GM21529 (cell line): ENCODE measurements around the gene NAV2.

Experiments
- ATAC-seq: cut with Tn5 transposase; IDR thresholded peaks from one replicate; pipeline ENCODE4 v1.9.1; 2021; ENCODE audit not compliant: unreplicated experiment

NAV2 gene

DNA sequence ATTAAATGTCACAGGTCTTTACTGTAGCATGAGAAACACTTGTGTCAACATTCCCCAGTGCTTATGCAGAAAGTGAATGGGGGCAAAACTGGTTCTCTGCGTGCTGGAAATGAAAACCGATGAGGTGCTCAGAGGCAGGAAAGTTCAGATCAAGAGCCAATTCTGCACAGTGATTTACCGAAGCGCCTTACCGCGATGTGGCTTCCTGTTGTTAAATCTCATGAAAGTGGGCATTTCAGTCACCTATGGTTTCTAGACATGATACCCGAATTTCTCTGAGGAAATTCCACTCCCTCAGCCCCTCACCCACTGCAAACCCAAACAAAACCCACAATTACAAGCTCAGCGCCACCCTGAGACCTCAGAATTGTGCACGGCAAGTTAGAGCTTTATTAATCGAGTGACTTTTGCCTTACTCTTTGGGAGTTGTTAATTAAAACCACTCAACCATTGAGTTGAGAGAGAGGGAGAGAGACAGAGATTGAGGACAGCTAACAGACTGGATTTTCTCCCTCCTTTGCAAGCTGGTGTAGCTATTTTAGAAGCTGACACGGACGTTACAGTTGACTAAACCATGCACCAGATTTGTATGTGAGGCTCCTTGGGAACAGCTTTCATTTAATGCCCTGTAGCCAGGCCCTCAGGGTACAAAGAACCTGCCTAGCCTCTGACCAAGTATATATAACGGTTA lies 251.2 kb downstream of the NAV2 start:
- ATAC-seq: no peak

DNA sequence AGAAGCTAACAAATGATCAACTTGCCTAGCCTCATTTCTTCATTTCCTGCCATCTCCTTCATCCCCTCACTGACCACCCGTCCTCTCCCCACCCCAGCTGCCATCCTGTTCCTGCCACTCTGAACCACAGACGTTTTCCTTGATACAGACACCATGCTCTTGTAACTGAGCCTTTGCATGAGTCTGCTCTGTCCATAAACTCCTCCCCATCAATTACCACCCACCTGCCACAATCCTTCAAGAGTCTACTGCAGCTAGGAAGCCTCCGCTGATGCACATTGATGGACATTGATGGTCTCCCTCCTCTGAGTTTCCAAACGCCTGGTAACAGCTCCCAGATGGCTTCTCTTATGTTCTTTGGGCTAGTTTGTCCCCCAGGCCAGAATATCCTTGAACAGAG lies 253.8 kb downstream of the NAV2 start:
- ATAC-seq: no peak

DNA sequence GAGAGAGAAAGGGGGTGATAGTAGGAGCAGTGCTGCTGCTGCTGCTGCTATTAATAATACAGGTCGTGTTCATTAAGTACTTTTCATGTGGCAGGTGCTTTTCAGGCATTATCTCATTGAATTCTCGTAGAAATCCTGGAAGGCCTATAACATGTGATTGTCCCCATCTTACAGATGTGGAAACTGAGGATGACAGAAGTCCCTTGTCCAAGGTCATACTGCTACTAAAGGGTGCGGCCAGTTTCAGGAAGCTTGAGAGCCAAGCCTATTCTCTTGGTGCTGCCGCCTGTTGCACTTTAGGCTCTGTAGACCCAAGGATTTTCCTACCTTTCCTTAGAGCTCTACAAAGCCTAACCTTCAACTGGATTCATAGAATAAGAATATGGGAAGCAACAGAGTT lies 254.3 kb downstream of the NAV2 start:
- ATAC-seq: no peak

DNA sequence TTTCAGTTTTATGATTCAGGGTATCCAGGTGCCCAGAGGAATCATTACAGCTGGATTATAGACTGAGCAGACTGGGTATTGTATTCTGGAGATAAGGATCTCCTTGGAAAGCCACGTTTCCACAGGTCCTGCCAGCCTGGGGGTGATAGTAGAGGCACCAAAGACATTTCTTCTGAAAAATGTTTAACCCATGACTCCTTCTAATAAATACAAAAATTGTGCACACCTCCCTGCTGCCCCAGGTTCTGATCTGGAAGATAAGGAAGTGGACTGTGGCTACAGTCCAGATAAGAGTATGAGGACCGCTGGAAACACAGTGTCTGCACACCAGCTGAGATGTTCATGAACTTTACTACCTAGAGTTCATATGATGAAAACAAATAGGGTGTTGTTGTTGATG lies 255.2 kb downstream of the NAV2 start:
- no peak for ATAC-seq

DNA sequence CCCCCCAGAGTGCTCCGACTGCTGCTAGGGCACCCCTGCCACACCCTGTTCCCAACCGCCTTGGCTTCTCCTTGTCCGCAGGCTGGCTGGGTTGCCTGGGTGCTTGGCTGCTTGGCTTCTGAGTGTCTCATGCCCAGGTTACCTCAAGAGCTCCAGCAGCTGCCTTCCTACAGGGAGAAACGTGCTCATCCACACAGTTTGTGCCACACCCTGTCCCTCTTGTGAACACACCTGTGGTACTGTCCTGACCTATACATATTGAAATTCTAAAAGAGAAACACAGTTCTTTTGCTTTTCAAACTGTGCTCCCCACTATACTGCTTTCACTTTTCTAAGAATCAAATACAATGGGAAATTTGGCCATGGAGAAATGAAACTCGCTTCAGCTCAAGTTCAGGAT lies 256.2 kb downstream of the NAV2 start:
- ATAC-seq: no peak

DNA sequence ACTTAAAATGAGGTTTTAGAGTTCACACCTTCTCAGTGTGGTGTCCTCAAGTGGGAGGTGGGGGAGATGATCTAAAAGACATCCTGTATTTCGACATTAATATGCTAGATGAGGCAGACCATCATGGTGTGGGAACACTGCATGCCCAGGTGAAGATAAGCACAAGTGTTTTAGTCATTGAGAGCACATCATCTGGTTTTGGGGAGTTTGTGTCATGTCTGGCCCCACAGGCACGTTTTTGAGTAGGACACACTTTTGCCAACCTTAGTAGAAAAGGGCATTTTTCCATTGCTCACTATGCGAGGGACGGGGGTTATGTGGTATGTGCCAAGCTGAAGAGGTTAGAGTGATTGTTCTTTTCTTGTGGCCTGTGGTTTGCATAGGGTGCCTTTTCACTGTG lies 258.3 kb downstream of the NAV2 start:
- no peak for ATAC-seq

DNA sequence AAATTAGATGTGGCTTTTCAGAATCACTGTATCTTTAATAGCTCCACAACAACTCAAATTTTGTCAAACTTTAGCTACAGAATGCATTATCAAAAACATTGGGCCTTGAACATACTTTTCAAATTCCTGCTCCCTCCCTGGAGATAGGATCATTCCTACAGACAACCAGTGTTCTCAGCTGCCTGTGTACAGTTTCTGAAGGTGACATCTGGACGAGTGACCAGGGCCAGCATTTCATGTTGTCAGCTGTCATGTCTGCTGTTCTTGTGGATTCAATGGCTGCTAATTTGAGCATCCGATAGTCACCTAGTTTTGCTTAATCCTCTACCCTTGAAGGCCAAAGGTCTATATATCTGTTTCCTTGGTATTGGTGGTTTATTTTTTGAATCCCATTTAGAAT lies 259.5 kb downstream of the NAV2 start:
- no peak for ATAC-seq

DNA sequence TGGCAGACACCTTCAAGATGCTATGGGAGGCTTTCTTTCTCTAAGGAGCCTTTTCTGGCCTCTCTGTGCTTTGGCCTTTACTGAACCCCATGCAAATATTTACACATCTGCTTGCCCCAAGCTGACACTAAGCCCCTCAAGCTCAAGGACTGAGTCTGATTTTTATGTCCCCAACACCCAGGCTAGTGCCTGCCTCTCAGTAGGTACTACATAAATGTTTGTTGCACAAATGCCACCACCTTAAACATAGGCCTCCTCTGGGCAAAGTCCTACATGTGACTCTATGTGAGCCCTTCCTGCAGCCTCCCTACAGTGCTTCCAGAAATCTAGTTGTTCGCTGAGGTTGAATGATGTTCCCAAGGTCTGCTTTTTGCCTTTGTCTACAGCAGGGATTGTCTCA lies 260.0 kb downstream of the NAV2 start:
- no peak for ATAC-seq

DNA sequence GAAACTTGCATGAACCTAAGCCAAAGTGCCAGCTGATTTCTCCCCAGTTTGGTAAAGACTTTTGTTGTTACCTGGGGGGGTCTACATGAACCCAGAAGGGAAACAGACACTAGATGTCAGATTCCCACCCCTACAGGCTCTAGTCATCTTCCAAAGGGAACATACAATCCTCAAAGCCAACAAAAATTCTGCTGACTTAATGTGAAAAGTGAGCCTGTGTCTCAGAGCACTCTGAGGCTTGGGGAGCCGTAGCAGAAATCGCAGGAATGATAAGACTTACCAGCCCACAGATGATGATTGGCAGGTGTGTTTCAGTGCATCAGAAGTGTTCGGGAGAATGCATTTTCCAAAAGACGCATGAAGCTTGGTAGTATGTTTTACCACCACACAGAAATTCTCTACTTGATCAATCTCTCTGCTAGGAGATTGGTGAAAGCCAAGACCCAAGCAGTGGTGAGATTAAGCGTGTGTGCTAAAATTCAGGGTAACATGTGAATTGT lies 260.5 kb downstream of the NAV2 start:
- no peak for ATAC-seq

DNA sequence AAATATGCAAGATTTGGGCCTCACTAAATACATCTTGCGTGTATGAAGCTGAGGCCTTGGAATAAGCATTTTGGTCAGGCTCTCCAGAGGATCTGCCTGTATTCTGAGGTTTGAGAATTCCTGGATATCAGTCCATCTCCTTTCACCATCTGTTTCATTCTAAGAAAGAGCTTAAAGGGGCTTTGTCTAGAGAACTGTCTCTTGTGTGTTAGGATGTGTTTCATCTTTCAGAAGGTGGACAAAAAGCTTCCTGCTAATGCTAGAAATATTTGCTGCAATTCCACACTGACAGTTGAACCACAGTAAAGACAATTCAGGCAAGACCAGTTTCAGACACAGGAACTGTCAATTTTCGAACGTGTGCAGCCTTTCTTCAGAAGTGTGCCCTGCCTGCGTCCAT lies 262.2 kb downstream of the NAV2 start:
- ATAC-seq: no peak

DNA sequence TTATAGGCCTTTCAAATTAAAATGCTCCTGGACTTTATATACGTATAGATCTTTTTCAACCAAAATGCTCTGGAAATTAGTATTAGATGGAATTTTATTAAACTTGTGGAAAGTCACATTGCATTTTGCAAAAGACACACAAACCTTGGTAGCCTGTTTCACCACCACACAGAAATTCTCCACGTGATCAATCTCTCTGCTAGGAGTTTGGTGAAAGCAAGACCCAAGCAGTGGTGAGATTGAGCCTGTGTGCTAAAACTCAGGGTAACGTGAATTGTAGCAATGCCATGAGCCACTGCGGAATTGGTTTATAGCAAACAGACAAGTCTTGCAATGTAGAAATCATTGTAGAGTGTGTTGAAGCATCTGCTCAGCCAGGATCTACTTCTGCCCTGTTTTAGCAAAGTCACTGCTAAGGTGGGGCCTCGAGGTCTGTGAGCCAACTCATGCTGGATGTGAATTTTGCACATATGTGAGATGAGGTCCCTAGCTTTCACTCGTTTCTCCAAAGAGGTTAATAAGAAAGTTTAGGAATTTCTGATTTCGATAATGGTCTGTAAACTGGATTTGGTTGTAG lies 262.9 kb downstream of the NAV2 start:
- no peak for ATAC-seq

DNA sequence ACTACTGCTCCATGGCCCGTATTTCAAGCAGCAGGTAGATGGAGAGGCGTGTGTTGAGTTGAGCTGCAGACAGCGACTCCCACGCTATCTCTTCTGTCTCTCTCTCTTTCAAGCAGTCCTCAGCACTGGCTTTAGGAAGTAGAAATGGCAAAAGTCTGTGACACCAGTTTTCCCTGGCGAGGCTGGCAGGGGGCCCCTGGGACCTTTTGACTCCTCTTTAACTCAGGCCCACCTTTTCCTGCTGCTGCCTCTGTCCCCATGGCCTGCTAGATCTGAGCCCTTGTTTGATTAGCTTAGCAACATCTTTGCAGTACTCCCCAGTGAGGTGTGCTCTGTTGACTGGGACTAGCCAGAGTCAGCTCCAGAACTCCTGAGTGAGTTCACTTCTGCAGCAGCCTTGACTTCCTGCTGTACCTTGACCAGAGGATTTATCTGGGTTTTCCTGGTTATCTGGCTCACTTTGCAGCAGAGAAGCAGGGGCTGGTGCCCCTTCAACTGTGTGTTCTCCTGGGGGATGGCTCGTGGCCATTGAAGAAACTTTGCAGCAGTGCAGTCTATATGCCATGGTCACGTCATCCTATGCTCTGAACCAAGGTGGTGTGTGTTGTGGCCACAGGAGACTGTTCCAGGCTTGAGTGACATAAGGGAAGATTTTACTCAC lies 263.8 kb downstream of the NAV2 start:
- ATAC-seq: no peak

DNA sequence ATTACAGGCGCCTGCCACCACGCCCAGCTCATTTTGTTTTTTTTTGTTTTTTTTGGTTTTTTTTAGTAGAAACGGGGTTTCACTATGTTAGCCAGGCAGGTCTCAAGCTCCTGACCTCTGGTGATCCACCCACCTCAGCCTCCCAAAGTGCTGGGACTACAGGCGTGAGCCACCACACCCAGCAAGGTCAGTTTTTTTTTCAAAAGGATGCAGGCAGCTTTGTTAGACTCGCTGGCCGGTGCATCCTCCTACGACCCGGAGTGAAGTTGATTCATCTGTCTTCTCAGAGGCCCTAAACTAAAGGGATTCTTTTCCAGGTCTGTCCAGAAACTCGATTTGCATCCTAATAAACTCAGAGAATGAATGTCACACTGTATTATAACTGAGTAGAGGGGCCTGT lies 265.3 kb downstream of the NAV2 start:
- ATAC-seq: no peak

DNA sequence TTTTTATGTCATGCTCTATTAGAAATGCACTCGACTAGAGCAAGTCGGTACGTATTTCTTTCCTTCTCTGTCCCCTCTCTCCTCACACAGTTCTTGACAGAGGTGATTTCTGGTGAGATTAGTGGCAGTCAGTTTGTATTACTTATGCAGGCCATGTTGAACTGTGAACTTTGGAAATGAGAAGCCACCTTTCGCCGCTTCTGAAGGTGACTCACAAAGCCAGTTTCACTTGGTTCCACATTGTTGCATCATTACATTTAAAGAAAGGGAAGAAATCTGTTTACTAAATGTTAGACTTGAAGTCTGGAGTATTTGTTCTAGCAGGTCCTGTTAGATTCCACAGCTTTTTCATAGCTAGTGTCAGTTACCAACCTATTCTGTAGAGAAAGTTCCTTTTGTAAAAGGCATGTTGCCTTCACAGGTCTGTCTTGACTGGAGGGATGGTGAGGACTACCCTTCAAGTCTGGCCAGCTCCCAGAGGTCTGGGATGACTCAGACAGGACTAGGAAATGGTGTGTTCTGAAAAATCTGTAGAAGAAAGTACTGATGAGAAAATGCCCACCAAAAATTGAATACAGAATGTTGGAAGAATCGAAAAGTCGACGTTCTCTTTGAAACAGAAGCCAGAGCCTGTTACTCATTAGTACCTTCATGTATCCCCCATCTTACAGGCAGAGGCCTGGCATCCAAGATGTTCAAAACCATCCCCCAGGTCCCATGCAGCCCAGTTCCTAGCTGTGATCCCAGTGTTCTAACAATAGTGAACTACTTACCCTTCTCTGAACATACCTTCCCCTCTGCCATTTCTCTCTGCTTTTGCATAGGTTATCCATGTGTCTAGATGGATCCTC lies 266.3 kb downstream of the NAV2 start:
- peak; percentile 81 for ATAC-seq

DNA sequence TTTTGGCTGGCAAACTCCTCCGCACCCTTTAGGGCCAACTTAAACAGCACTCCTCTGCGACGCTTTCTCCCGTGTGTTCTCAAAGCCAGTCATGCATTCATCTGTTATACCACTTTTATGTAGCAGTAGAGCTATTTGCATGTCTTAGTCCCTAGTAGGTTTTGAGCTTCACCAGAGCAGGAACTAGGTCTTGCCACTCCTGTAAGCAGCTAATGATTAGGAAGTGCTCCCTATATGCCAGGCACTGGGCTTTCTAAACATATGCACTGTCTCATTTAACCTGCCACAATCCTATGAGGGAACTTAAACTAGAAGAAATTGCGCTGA lies 266.8 kb downstream of the NAV2 start:
- ATAC-seq: peak; percentile 79

DNA sequence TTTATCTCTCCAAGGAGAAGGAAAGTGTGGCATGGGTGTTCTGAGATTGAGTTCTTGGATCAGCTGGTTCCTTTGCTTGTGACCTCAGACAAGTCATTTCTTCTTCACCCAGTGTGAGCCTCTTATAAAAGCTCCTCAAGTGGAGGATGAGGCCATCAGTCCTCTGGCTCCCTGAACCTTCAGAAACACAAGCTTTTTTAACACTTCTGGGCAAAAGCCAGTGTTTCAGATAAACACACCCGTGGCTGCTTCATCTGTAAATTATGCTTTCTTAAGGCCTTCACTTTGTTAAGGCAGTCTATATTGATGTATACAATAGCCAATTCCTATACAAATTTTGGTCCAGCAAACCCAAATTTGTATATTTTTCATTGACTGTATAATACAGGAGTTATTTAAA lies 267.8 kb downstream of the NAV2 start:
- ATAC-seq: no peak

DNA sequence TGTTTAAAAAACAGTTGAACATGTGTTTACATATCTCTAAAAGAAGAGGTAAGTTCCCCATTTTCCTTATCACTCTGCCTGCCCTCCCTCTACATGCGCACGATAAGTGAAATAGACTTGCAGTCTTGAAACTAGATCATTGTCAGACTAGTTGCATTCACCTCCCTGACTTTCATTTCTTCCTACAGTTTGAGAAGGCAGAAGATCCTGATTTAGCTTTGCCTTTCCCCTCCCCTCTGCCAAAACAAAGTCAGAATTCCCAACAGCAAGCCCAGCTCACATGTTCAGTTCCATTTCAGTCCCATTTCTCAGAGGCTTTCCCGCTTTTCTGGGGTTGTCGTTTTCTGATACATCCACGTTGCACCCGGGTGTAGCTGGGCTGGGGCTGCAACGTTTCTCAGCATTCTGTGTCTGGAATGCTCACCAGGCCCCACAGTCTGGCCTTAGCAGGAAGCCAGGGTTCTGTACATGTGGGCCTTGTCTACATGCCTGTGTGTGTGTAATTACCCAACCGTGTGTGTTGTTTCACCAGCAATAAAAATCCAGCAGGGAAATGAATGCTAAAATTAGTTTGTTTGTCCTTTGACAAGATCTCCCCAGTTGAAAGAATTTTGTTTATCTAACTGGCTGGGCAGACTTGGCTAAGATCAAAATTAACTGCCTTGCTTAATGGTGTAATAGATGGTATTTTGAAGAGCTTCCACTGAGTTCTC lies 268.5 kb downstream of the NAV2 start:
- ATAC-seq: no peak

DNA sequence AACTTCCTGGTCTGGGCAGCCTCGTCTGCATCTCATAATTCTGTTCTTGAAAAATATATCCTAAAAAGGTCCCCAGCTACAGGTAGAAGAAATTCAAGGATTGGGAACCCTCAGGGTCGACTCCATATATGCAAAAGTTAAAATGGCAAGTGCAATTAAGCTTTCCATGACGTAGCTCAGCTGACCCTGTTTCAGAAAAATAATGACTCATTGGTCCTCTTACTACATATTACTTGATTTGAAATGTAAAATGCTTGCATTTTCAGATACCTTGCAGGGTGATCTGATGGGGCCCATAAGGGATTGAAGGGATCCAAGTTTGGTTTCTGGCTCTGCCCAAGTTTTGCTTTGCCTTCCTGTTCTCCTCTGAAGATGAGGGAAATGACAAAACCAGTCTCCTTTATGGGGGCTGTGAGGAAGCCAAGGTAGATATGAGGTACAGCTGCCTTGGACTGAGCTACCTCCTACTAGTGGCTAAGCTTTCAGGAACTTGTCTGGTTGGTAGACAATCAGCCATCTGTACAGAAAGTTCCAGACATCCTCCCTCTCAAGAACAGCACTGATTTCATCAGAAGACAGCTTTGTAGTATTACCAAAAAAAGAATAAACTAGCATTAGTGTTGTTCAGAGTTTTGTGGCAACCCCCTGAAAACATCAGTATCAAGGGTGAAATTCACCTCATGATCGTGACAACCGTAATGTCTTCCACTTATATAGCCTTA lies 270.3 kb downstream of the NAV2 start:
- ATAC-seq: no peak

DNA sequence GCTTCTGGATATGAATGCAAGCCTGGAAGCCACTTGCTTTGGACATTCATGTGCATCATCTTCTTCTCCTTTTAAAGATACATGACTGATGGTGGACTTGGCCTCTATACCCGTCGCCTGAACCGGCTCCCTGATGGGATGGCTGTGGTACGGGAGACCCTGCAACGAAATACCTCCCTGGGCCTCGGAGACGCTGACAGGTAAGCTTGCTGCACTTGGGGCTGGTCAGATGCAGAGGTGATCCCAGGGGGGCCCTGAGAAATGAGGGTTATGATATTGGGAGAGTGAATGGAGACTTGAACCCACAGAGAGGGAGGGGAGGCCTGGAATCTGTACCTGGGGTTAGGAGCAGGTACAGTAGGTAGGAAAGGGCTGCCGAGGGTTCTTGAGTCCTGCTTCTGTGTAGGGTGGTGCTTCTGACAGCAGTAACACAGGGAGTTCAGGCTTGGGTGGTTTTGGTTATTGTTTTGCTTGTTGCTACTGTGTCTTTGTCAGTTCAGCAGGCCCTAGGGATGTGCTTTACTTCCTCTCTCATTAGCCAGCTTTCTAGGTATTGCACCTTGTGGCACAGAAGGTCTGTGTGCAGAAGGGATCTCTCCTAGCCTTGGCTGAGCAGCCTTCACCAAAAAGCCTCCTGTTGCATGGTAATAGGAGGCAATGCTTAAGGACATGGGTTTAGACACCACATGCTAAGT lies 271.6 kb downstream of the NAV2 start:
- ATAC-seq: no peak

DNA sequence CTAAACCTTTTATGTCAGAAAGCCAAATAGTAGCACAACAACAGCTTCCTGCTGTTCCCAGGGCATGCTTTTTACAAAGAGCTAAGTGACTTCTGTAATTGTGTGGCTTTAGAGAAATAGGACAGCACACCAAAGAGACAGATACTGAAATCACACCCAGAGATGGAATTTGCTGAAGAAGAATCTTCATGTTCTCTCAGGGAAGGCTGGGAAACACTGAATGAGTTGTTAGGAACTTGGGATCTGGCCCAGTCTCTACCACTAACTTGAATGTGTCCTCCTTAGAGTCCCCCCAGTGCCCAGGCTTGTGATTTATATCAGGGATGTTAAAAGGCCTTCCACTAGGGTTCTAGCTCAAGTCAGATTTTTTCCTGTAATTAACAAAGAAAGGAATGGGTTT lies 272.5 kb downstream of the NAV2 start:
- no peak for ATAC-seq
